GM04503 (cell line): ENCODE measurements around the gene EBLN2.

Experiments
- DNase-seq: peaks from one replicate; pipeline ENCODE4 v3.0.0-alpha.2; 2012; ENCODE audit warnings: low read depth

The EBLN2 gene

GRCh38 chr3:73107215-73107614 is 45.8 kb downstream of the EBLN2 start:
- DNase-seq: no peak

DNA sequence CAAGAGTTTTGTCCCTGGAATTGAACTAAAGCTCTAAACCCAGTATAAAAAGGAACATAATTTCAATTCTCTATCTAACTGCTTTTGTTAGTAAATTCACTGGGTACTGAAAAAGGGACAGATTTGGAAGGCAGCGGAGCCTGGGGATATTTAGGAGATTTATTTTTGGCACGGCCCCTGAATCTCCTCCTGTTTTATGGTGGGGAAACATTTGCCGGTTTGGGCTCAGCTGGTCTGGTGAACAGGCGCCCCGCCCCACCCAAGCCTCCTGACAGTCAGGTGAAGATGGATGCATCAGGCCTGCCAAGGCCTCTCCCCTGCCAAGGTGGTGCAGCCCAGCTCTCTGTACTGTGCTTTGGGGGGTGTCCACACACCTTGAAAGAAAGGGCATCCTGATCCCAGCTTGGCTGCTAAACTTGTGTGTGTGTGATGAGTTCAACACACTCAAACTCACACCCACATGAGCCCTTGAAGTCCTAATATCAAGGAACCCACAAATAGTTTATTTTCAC is 46.3 kb downstream of the EBLN2 start:
- DNase-seq: no peak

DNA sequence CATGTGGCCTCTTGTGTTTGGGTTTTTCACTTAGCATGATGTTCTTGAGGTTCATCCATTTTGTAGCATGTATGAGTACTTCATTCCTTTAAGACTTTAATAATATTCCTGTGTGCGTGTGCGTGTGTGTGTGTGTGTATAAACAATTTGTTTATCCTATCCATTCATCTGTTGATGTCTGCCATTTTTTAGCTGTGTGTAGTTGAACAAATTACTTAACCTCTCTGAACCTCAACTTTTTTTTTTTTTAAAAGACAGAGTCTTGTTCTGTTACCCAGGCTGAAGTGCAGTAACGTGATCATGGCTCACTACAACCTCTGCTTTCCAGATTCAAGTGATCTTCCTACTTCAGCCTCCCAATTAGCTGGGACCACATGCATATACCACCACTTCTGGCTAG is 47.3 kb downstream of the EBLN2 start:
- DNase-seq: no peak

DNA sequence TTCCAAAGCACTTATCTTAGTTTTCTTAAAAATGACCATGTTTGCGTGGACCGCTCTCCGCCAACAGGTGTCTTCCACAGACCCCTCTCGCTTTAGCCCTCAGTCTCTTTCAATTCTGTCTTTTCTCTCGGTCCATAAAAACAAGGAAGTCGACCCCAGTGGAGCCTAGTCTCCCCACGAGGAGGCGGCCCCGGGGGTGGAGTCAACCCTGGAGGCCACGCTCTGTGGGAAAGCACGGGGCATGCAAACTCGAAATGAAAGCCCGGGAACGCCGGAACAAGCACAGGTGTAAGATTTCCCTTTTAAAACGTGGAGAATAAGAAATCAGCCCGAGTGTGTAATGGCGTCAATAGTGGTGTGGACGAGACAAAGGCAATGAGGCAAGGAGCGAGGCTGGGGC is 49.1 kb downstream of the EBLN2 start:
- DNase-seq: no peak
